SW480 (cell line): ENCODE results near the gene SERPINE1.
"Not testable (repeated sequence)": the region's sequence is repeated elsewhere in the genome, so short reads cannot be mapped to it uniquely, and the experiment has no call there.

Experiments
- DNase-seq: peaks from one replicate; pipeline ENCODE4 v3.0.0-alpha.2; 2016; ENCODE audit warnings: low spot score

SERPINE1 gene

DNA sequence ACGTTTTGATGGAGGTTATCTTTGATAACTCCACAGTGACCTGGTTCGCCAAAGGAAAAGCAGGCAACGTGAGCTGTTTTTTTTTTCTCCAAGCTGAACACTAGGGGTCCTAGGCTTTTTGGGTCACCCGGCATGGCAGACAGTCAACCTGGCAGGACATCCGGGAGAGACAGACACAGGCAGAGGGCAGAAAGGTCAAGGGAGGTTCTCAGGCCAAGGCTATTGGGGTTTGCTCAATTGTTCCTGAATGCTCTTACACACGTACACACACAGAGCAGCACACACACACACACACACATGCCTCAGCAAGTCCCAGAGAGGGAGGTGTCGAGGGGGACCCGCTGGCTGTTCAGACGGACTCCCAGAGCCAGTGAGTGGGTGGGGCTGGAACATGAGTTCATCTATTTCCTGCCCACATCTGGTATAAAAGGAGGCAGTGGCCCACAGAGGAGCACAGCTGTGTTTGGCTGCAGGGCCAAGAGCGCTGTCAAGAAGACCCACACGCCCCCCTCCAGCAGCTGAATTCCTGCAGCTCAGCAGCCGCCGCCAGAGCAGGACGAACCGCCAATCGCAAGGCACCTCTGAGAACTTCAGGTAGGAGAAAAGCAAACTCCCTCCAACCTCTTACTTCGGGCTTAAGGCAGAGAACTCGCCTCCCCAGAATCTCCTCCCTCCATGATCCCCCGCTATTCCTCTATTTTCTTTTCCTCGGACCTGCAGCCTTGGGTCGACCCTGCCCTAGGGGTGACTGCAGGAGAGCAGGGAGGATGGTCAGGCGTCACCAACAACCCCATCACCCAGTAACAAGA, at the start of gene SERPINE1:
Gene SERPINE1 (plus strand): TSS at position 454 of the 809 bp plus-strand sequence. CDS start 1,290 bp downstream, outside the sequence.
- DNase-seq = peak; percentile 100

DNA sequence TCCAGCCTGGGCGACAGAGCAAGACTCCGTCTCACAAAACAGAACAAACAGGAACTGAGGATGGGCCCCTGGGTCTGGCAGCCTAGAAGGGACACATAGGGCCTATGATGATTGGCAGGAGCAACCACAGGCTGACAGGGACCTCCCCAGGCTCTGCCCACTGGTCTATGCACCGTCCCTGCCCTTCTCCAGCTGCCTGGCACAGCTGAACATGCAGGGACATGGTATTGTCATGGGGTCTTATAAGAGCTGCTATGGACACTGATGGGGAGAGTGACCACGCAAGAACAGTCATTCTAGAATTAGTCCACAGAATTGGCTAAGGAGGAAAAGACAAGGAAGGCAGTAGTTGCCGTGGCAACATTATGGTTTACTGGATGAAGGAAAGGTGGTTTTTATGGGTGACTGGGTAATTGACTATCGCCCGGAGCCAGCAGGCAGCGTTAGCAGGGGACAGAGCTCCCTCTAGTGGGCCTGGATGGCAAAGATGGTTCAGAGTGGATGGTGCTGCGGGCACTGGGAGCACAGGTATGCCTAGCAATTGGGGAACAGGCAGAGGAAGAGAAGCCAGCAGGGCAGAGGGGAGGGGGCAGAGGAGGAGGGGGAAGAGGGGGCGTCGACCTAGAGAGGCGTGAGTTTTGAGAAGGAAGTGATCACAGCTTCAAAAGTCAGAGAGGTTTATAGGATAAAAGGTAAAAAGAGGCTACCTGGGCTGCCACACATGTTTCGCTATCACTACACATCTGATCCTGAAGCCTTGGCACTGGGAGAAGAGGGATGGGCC, 49.4 kb upstream of the SERPINE1 start:
- peak; percentile 94 for DNase-seq

DNA sequence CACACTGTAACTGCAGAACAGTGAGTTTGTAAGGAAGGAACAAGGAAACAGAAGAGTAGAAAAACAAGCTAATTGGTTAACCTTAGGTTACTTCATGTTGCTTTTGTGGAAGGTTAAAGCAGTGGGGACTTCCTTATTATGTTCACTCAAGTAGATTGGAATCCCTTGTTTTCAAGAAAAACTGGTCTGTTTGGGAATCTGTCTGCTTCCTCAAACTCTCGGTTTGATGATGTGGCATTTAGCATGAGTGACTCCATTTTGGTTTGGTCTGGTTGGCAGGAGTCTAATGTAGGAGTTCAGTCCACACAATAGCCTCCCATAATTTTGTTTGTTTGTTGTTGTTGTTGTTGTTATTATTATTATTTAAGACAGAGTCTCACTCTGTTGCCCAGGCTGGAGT, 45.5 kb upstream of the SERPINE1 start:
- no peak for DNase-seq

DNA sequence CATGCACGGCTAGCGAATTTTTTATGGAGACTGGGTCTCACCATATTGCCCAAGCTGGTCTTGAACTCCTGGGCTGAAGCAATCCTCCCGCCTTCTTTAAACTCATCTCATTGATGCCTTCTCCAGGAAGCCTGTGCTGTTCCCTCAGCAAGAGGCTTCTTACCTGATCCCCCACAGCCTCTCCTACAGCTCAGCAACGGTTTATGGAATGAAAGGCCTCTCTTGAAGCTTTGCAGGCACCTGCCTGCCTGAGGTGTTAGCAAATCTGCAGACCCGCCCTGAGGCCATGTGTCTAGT, 42.1 kb upstream of the SERPINE1 start:
- DNase-seq = no peak

DNA sequence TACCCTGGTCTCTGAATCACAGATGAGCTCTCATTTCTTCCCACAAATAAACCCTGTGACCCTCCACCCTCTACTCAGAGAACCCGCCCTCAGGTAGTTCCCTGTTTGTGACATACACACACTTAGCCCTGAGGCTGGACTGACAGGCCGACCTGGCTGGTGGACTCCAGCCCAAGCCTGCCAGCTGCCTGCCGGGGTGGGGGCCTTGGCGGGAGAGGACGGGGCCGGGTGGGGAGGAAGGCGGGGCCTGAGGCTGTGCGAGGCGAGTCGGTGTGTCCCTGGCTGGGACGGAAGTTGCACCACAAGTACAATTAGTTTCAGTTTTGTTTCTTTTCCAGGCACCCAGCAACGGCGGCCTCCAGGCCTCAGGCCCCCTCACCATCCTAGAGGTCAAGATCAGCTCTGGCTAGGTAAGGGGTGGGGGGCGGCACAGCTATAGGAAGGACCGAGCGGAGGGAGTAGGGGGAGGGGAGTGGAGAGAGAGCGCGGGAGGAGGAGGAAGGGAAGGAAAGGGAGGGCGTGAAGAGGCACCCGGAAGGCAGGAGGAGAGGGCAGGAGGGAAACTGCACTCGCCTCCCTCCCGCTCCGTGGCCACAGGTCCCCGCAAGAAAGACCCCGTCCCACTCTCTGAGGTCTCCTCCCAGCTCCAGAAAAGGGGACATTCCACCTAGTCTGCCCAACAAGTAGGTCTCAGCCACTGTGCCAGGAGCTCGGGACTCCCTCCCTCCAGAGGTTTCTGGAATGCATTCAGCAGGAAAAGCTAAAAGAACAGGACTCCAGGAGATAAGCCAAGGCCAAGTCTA, 41.5 kb upstream of the SERPINE1 start, which contains the start of gene TRIM56:
Gene TRIM56 (plus strand): TSS at position 320 of the 803 bp plus-strand sequence. CDS start 1,832 bp downstream, outside the sequence.
- peak; percentile 94 for DNase-seq

DNA sequence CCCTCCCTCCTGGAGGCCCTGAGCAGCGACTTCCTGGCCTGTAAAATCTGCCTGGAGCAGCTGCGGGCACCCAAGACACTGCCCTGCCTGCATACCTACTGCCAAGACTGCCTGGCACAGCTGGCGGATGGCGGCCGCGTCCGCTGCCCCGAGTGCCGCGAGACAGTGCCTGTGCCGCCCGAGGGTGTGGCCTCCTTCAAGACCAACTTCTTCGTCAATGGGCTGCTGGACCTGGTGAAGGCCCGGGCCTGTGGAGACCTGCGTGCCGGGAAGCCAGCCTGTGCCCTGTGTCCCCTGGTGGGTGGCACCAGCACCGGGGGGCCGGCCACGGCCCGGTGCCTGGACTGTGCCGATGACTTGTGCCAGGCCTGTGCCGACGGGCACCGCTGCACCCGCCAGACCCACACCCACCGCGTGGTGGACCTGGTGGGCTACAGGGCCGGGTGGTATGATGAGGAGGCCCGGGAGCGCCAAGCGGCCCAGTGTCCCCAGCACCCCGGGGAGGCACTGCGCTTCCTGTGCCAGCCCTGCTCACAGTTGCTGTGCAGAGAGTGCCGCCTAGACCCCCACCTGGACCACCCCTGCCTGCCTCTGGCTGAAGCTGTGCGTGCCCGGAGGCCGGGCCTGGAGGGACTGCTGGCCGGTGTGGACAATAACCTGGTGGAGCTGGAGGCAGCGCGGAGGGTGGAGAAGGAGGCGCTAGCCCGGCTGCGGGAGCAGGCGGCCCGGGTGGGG, 39.4 kb upstream of the SERPINE1 start:
- DNase-seq = no peak

DNA sequence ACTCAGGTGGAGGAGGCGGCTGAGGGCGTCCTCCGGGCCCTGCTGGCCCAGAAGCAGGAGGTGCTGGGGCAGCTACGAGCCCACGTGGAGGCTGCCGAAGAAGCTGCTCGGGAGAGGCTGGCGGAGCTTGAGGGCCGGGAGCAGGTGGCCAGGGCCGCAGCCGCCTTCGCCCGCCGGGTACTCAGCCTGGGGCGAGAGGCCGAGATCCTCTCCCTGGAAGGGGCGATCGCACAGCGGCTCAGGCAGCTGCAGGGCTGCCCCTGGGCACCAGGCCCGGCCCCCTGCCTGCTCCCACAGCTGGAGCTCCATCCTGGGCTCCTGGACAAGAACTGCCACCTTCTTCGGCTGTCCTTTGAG, 38.9 kb upstream of the SERPINE1 start:
- no peak for DNase-seq

DNA sequence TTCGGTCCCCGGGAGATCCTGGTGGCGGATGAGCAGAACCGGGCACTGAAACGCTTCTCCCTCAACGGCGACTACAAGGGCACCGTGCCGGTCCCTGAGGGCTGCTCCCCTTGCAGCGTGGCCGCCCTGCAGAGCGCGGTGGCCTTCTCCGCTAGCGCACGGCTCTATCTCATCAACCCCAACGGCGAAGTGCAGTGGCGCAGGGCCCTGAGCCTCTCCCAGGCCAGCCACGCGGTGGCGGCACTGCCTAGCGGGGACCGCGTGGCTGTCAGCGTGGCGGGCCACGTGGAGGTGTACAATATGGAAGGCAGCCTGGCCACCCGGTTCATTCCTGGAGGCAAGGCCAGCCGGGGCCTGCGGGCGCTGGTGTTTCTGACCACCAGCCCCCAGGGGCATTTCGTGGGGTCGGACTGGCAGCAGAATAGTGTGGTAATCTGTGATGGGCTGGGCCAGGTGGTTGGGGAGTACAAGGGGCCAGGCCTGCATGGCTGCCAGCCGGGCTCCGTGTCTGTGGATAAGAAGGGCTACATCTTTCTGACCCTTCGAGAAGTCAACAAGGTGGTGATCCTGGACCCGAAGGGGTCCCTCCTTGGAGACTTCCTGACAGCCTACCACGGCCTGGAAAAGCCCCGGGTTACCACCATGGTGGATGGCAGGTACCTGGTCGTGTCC, 37.9 kb upstream of the SERPINE1 start:
- no peak for DNase-seq

DNA sequence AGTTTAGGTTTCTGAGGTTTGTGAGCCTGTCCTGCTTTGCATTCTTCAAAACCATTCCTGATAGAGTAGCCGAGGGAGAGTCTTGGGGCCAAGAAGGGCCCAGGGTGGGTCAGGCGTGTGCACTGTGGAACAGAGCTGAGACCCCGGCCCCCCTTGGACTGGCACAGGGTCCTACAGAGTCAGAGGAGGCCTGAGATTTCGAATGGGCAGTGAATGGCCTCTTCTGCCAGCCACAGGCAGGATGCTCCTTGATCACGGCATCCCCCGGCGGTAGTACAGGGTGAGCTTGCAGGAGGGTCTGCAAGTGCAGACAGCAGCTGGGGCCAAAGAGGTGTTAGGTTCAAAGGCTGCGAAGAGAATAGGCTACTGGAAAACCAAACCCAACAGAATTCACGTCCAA, 37.0 kb upstream of the SERPINE1 start:
- DNase-seq = no peak

DNA sequence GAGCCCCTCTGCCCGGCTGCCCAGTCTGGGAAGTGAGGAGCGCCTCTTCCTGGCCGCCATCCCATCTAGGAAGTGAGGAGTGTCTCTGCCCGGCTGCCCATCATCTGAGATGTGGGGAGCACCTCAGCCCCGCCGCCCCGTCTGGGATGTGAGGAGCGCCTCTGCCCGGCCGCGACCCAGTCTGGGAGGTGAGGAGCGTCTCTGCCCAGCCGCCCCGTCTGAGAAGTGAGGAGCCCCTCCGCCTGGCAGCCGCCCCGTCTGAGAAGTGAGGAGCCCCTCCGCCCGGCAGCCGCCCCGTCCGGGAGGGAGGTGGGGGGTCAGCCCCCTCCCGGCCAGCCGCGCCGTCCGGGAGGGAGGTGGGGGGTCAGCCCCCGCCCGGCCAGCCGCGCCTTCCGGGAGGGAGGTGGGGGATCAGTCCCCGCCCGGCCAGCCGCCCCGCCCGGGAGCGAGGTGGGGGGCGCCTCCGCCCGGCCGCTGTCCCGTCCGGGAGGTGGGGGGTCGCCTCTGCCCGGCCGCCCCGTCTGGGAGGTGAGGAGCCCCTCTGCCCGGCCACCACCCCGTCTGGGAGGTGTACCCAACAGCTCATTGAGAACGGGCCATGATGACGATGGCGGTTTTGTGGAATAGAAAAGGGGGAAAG, 34.5 kb upstream of the SERPINE1 start:
- DNase-seq = not testable (repeated sequence)

DNA sequence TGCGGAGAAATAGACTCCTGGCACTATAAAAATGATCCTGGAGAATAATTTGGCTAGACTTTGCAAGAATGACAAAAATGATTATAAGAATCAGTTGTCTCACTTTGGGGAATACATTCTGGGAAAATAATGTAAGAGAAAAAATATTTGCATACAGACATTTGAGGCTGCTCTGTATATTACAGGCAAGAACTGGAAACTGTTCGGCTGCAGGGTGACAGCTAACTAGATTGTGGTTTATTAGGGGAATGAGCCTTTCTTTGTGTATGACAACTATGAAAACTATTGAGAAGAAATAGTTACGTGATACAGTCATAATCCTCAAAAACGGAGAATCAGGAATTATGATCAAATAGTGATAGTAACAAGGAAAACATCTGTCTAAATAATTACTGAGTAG, 33.0 kb upstream of the SERPINE1 start:
- DNase-seq = no peak

DNA sequence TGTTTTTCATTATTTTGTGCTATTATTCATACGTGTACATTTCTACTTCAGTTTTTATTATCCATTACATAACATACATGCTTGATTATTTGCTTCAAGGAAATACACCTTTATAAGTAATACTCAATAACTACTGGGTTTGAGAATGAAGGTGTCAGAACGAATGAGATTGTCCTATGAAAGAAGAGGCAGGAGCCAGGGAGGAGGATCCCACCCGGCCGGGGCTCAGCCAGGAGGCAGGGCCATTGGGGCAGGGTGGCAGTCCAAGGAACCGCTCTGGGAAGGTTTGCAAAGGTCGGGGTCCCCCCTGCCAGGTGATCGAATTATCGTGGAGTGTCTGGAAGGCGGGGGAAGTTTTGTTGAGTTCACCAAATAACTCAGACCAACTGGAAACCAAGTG, 32.5 kb upstream of the SERPINE1 start:
- no peak for DNase-seq

DNA sequence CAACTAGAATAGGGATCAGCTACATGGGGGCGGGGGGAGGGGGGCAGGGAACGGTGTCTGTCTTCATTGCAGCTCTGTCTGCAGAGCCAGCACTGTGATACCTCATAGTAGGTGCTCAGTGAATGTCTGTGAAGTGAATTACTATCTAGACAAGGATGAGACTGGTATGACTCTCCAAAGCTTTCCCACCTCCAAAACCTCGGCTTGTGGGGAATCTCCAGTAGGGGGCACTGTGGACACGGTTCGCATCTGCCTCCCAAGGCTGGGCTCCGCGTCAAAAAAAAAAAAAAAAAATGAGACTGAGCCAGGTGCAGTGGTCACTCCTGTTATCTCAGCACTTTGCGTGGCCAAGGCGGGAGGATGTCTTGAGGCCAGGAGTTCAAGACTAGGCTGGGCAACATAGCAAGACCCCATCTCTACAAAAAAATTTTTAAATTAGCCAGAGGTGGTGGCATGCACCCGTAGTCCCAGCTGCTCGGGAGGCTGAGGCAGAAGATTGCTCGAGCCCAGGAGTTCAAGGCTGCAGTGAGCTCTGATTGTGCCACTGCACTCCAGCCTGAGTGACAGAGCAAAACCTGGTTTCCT, 32.0 kb upstream of the SERPINE1 start:
- peak; percentile 71 for DNase-seq

DNA sequence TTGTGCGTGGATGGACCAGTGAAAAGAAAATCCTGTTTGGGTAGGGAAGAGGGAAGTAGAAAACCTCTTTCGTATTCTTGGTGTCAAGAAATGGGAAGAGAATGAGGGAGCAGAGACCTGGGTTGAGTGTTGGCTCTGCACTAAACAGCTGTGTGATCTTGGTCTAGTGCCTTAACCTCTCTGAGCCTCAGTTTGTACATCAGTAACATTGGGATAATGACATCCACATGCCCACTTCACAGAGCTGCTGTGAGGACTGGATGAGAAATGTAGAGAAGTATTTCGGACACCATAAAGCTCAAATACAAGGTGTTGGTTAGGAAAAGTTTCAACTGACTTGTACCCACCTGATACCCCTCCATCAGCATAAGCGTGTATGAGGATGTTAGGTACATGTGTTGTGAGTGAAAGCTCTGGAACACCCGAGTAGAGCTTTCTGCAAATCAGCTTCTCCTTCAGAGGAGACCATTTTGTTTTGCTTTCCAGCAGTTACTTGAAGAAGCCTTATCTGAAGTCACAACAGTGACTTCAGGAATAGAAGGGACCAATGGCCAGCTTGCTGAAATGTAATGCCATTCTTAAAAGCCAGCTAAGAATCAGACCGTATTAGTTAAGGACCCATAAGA, 30.5 kb upstream of the SERPINE1 start:
- no peak for DNase-seq

DNA sequence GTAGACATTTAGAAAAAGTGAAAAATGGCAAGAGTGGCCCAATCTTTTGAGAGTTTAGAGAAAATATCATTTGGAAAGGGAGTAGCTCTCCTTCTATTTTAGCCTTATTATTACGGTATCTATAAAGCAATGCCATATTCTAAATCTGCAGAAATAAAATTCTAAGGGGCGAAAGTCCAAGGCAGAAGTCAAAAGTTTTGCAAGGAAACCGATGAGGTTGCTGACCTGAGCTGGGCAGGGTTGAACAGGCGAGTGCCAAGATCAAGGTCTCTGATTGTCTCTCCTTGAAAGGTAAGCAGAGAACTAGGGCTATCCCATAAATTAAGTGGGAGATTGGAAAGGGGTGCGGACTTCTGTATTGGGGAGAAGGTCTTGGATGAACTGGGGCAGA, 30.0 kb upstream of the SERPINE1 start:
- no peak for DNase-seq

DNA sequence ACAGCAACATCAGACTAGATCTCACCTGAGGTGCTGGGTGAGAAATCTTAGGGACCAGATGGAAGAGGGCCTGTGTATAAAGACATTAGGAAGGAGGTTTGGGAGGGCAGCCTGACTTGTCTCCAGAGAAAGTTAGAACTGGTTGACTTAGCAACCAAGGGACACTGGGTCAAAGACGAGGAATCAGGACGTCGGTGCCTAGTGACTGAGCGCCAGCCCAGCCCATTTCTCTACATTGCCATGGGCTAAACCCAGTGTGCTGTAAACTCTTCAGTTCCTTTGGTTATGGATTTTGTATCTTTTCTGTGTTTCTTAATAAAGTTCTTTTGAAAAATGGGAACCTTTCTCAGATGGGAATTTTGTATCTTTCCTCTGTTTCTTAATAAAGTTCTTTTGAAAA, 29.3 kb upstream of the SERPINE1 start:
- DNase-seq = no peak

DNA sequence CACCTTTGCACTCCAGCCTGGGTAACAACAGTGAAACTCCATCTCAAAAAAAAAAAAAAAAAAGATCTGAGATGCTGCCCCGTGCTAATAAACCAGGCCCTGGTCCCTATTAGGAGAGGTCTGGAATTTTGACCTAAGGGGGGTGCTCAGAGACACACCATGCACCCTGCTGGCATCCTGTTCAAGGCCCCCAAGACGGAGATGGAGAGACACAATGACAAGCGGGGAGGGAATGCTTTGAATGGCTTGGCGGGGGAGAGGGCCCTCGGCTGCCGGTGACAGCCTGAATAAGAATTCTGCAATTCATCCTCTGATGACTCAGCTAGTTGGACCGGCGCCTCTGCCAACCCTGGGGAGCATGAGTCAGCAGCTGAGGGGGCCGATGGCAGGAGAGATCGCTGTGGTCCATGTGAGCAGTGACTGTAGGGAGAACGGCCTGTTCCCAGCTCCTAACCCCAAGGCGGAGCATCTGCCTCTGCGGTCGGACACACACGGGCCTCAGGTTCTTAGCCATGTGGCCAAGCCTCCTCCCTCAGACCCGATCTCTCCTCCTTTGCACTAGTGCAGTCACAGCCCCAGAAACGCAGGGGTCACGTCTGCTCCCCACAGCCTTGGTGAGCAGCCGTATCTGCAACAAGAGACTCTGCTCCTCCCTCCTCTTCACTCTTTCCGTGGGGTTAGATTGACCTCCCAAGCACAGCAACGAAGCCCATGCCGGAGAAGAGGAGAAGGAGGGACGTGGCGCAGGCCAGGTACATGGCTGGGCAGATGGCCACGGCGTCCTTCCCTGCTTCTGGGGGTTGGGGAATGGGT, 26.7 kb upstream of the SERPINE1 start:
- peak; percentile 100 for DNase-seq

DNA sequence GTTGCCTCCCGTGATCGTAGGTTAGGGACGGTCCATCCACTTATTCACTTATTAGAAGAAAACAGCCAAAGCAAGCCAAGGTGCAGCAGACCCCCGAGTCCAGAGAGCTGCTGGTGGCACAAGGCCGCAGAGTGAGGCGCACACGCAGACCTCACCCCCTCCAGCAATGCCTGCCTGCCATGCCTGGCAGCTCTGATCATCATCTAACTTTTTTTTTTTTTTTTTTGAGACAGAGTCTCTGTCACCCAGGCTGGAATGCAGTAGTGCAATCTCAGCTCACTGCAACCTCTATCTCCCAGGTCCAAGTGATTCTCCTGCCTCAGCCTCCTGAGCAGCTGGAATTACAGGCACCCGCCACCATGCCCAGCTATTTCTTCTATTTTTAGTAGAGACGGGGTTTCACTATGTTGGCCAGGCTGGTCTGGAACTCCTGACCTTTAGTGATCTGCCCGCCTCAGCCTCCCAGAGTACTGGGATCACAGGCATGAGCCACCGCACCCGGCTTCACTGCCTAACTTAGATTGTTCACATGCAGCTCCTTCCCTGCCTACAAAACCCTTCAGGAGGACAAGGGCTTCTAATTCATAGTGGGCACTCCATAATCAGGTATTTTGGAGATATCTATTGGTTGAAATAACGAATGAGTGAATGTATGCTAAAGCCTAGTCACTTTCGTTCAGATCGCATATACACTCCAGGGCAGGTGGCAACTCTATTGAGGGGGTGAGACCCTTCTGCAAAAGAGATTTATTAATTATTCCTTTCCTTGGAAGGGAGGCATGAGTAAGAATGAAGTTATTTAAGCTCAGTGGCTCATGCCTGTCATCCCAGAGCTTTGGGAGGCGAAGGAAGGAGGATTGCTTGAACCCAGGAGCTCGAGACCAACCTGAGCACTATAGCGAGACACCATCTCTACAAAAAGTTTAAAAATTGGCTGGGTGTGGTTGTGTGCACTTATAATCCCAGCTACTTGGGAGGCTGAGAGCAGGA, 25.8 kb upstream of the SERPINE1 start:
- DNase-seq = no peak
